Measurements from ENCODE around the gene ZNF280B. TPM values are rescaled to one million over a fixed set of nuclear protein-coding genes. Genes with fewer than 3 reads are reported as not detected.

ZNF280B gene
- total and polyA plus RNA-seq, 9 of the 15 experiments (the other 6 are each of a cell fraction or from before 2014, with no cell fraction given), result 7.7 to 29.9 (median 20.0) TPM

- TF ChIP-seq HES1 (IDR thresholded peaks at IDR 0.05; ENCODE audit: low read depth) (no peak), ZNF79 (CRISPR knock-in tag; IDR thresholded peaks at IDR 0.05; ENCODE audit: low read depth) (no peak), RBM39 (optimal IDR thresholded peaks at IDR 0.05; ENCODE audit: low read depth, low read length) (peak; percentile 5), RBM17 (IDR thresholded peaks at IDR 0.05; ENCODE audit: borderline replicate concordance, low read depth, low read length) (no peak), BMI1 (IDR thresholded peaks at IDR 0.05; ENCODE audit: low read length) (no peak), ELK3 (CRISPR knock-in tag; IDR thresholded peaks at IDR 0.05) (no peak), MITF (IDR thresholded peaks at IDR 0.05) (no peak), RBM14 (IDR thresholded peaks at IDR 0.05; ENCODE audit: borderline replicate concordance, insufficient read depth, low read depth, low read length) (no peak), SAP30 (IDR thresholded peaks at IDR 0.05; ENCODE audit: borderline replicate concordance, insufficient read depth, low read depth, low read length, poor library complexity, severe bottlenecking) (no peak), ZNF589 (CRISPR knock-in tag; IDR thresholded peaks at IDR 0.05; ENCODE audit: low read depth) (no peak), CBFA2T2 (conservative IDR thresholded peaks at IDR 0.05) (no peak), GTF2A2 (tag; IDR thresholded peaks at IDR 0.05) (no peak), MAFK (IDR thresholded peaks at IDR 0.05; ENCODE audit: low read length) (no peak), STAG1 (CRISPR knock-in tag; IDR thresholded peaks at IDR 0.05; ENCODE audit: borderline replicate concordance) (no peak), FOS (IDR thresholded peaks at IDR 0.05; ENCODE audit: extremely low read depth, insufficient read length) (no peak), ATF1 (CRISPR knock-in tag; IDR thresholded peaks at IDR 0.05) (0 out of 2 replicates have a peak, but pooled peaks have one; percentile 7), ATF1 (tag; IDR thresholded peaks at IDR 0.05) (no peak), ETV1 (tag; conservative IDR thresholded peaks at IDR 0.05; ENCODE audit: low read depth) (no peak), PHB (CRISPR knock-in tag; IDR thresholded peaks at IDR 0.05) (0 out of 2 replicates have a peak, but pooled peaks have one; percentile 55), NKRF (IDR thresholded peaks at IDR 0.05; ENCODE audit: borderline replicate concordance) (no peak), ZBTB2 (IDR thresholded peaks at IDR 0.05) (no peak), ZNF561 (CRISPR knock-in tag; conservative IDR thresholded peaks at IDR 0.05) (no peak)
These were observed 68.4 kb downstream of the ZNF280B start (continued) for GRCh38 chr22:22440188-22440587.

Data from K562 (cell line).